H1 (cell line): ENCODE results near the gene ST3GAL3. TPM values are rescaled to one million over a fixed set of nuclear protein-coding genes. Genes with fewer than 3 reads are reported as not detected.
A peak's percentile ranks its signal among the peaks of the same experiment; 100 is the strongest.

Source experiments
- CBX5 ChIP-seq: fragments of 300-800, 300-1000 bp; sonication (generic); IDR thresholded peaks from 2 replicates; pipeline ENCODE4 v1.7.1; 2016; ENCODE audit warnings: antibody characterized with exemption, low read length, low read depth
- MAFK ChIP-seq: IDR thresholded peaks from 2 replicates; pipeline ENCODE4 v1.6.1; 2012; ENCODE audit warnings: low read depth, mild to moderate bottlenecking, improper control_type of control experiment, low read length
- POLR2AphosphoS5 ChIP-seq: IDR thresholded peaks from 2 replicates; pipeline ENCODE4 v1.6.1; 2011; ENCODE audit warnings: low read depth, low read length
- RAD21 ChIP-seq, 2 experiments: IDR thresholded peaks in 1 of 2; conservative IDR thresholded peaks in 1 of 2; 2 replicates each; pipeline ENCODE4 v1.6.1; 2011; ENCODE audit warnings: low read depth in 2 of 2, low read length in 2 of 2, improper control_type of control experiment in 1 of 2, inconsistent platforms in 1 of 2, mild to moderate bottlenecking in 1 of 2, moderate library complexity in 1 of 2
- polyA plus RNA-seq, 7 experiments: library from polyadenylated mRNA; depleted of rRNA in 3 of 7; stranded (reverse) in 5 of 7; unstranded in 2 of 7; fragments of >200 nt in 5 of 7; fragments of 200-250 nt in 2 of 7; gene quantifications; 1 replicate in 5 of 7; 2 replicates in 1 of 7; 4 replicates in 1 of 7; pipeline versions ENCODE4 v1.2.1 to v1.2.3, GENCODE V29; 2011 to 2013; ENCODE audit warnings: missing spikeins in 2 of 7, mixed read lengths in 2 of 7
- total RNA-seq: library from RNA; stranded (reverse); fragmentation: NEBNext Ultra II Directional; extraction: Animal tissue kit (Norgen Biotek cat#: 25700); gene quantifications from 2 replicates; pipeline ENCODE4 v1.2.1, GENCODE V29; 2021
- TF ChIP-seq, protein P1 (sequence below): IDR thresholded peaks from 2 replicates; pipeline ENCODE4 v1.6.1; 2011; ENCODE audit warnings: low read depth, mild to moderate bottlenecking, low read length; ENCODE audit not compliant: insufficient read depth

The ST3GAL3 gene
- total and polyA plus RNA-seq, 2 of the 8 experiments (the other 6 are each of a cell fraction or from before 2014, with no cell fraction given), result 6.8 to 7.0 TPM

DNA sequence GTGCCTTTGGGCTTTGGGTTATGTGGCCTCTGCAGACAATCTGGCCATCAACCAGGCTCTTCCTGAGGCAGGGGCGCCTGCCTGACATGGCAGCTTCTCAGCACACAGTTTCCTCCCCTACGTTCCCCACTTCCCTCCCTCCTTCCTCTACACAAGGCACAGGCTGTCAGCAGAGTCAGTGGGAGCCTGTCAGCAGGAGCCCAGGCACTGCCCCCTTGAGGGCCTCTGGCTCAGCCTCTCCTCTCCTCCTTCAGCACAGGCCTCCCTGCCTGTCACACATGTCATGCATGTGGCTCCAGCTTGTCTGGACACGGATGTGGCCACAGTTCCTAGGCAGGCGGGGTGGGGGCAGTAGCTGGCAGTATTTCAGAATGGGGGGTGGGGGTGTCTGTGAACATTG is 174.1 kb downstream of the ST3GAL3 start (continued):
- TF ChIP-seq RAD21 (IDR thresholded peaks at IDR 0.05 in 1 of 2, conservative IDR thresholded peaks at IDR 0.05 in 1 of 2; ENCODE audit: low read depth in 2 of 2, low read length in 2 of 2) (peak in 1 of 2 experiments; percentile 39; a peak in 2 of 4 replicates), CBX5 (no peak), MAFK (no peak), POLR2AphosphoS5 (no peak)
- TF ChIP-seq, protein P1, sequence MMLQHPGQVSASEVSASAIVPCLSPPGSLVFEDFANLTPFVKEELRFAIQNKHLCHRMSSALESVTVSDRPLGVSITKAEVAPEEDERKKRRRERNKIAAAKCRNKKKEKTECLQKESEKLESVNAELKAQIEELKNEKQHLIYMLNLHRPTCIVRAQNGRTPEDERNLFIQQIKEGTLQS, result no peak
